Activated CD4-positive, alpha-beta T cell treated with anti-CD3 and anti-CD28 coated beads, Interleukin-2, amount 50 U/mL, for 1 hour (primary cell): Measurements from ENCODE around the gene SH3YL1.
A peak's percentile ranks its signal among the peaks of the same experiment; 100 is the strongest.

Experiments
- DNase-seq: peaks from one replicate; pipeline ENCODE4 v3.0.0-alpha.2; 2020

SH3YL1 gene

DNA sequence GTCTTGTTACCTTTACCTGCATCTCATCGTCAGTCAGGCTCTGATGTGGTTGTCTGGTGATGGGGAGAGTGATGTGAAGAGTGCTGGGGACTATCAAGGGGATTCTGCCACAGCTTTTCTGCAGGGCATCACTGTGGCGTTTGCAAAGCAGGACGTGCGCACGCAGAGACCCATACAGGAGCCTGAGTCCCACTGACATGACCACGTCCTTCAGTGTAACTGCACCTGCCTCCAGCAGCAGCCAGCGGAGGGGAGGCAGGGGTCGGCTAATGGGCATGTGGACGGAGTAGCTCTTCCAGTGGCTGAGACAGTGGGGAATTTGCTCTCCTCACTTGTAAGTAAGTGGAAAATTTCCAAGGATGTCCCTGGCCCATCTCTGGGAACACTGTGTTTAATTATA is 17.5 kb upstream of the SH3YL1 start:
- no peak for DNase-seq

DNA sequence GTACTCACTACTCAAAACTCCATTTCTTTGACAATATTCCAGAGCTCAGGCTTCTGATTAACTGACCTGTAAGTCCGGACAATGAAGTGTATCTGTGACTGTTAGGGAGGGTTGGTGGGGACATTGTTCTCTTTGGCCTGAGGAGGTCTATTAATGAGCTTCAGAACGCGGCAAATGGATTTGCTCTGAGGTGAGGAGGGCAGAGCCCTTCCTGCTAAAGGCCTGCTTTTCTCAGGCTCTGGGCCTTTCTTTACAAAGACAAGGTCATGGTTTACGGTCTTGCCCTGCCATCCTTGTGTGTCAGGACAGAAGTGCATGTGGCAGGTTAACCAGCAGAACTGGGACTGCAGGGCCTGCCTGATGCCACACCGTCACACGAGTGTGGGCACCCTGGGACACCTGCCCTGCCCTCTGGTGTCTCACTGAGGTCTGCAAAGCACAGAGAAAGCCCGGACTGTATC is 16.8 kb upstream of the SH3YL1 start:
- no peak for DNase-seq

DNA sequence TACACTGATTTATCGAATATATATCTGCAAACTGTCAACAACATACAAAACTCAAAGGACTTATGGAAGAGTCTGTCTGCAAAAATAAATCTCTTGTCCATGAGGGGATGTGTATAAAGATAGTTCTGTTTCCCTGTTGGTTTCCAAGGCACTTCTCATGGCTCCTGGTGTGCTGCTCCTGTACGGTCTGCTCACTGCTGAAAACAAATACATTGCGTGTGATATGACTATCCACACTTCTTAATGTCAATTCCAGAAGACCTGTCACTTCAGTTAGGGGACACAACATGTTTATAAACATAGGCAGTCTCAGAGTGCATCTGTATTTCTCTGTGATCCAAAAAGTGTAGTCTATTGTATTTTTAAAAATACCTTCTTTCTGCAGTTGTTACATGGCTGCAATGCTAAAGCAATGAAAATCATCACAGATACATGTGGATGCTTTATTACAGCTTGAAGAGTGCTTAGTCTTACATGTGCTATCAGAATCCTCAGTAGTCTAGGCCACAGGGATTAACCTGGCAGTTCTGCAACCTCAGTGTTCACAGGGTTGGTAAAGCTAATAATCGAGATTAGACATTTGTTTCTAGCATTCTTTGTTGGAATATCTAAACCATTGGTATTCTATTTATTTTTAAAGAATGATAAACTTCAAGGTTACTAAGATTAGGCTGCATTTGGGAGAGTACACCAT is 16.3 kb upstream of the SH3YL1 start:
- no peak for DNase-seq

DNA sequence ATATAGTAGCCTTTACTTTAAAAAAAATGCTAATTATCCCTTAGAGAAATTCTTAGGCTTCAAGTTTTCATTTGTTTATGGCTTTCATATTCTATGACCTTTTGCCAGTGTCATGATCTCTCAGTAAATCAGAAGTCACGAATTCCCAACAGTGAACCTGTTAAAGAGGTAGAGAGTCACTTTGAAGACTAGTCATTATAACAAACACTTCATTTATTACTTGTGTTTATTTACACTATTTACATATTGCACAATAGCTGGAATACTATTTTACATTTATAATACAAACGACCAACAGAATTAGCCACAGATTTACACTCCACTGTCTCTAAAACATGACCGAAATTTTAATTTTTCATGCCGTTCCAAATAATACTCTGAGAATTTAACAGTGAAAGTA is 15.5 kb upstream of the SH3YL1 start:
- DNase-seq: no peak

DNA sequence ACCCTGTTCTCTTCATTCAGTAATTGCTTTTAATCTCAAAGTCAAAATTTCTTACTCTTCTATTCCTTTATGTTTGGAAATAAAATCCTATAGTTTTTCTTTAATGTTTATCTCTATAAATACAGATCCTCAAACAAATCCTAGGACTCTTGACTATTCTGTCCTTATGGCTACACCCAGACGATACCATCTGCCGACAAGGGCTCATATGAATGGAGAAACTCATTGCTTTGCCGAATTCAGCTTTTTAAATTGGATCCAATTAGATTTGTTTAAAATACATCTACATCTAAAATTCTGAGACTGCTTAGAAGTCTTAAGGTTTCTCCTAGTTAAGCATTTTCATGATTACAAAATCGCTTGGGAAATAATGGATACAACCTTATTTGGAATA is 15.1 kb upstream of the SH3YL1 start:
- DNase-seq: no peak

DNA sequence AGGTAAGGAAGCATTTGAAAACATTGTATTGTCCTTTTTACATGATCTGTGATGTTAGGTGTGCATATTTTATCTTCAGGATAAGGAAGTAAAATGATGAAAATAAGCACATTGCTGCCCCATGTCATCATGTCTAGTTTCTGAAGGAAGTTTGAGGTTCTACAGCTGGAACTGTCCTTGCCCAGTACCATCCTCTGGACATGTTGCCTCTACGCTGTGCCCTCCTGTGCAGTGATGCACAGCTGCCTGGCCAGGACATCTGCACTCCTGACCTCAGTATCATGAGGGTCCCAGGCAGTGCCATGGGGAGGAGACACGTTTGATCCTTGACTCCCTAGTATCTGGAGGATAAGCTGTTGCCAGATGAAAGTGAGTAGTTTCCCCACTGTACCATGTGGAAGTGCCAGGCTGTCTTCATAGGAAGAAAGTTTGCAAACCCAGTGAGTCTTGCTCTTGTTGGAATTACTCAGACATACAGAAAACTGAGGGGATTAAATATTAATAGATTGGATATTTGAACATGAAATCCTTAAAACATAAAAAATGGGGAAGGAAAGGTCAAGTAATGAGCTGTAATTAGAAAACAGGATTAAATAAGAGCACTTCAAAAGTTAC is 14.6 kb upstream of the SH3YL1 start:
- DNase-seq: no peak

DNA sequence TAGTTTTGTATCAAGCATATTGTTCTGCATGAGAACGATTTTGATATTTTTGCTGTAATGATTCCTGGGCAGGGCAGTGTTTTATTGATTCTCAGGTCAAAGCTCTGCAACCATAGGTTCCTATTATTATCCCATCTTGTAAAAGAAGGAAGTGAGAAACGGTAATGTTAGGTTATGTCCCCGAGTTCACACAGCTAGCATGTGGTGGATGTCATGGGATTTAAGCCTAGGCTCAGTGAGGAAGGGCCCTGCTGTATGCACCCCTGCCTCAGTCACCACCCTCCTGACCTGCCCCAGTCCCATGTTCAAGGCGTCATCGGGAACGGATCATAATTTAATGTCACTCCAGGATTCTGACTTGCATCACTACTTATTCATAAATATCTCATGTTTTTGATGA is 11.6 kb upstream of the SH3YL1 start:
- DNase-seq: no peak

DNA sequence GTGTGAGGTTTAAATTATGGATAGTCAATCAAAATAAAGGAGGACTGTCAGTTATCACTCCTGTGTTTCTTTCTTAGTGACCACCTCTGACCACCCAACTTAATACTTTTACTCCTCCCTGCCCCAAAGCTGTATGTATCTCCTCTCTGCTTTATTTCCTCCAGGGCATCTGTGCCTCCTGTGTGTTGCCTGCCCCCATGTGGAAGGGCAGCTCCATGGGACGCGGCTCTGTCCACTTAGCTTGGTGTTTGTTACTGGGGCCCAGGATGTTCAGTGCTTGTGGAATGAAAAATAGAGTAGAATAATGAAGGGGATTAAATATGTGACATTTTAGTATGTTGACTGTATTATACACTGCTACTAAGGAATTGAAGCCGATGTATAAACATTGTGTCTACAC is 10.7 kb upstream of the SH3YL1 start:
- DNase-seq: no peak

DNA sequence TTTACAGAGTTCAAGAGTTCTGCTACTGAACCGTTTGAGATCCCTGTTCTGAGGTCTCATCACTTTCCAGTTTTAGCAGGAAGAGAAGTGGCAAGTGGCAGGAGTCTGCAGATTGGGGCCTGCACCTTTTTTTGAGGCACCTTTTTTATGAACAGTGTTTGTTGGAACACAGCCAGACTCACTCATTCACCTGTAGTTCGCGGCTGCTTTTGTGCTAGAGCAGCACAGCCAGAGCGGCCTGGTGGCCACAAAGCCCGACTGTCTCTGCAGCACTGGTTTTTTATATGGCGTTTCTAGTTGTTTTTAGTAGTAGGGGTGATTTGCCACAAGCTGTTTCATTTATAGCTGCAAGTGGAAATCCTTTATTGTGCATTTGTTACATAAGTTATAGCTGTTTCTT is 9.5 kb upstream of the SH3YL1 start:
- no peak for DNase-seq

DNA sequence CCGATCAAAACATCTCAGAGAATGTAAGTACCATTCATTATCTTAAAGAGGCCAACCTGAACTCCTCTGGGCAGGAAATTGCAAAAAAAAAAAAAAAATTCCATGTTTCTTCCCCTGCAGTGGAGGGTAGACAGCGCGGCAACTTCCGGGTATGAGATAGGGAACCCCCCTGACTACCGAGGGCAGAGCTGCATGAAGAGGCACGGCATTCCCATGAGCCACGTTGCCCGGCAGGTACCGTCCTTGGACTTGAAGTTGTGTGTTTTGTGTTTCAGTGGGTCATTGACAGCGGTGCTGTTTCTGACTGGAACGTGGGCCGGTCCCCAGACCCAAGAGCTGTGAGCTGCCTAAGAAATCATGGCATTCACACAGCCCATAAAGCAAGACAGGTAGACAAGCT is 8.1 kb upstream of the SH3YL1 start:
- DNase-seq: no peak

DNA sequence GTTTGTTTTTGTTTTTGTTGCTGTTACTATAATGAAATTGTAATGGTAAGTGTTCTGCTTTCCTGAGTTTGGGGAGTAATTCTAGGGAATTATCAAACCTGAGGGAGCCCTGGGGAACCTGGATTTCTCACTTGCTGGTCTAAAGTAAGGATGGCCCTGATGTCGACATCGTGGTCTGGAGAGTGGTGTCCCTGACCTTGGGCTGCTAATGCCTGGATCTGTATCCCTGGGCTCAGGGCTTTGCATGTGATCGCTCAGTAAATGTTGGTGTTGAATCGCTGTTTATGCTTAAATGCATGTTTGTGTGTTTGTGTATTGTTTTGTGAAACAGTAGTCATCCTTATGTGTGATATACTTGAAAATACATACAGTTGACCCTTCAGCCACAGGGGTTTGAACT is 7.0 kb upstream of the SH3YL1 start:
- DNase-seq: no peak

DNA sequence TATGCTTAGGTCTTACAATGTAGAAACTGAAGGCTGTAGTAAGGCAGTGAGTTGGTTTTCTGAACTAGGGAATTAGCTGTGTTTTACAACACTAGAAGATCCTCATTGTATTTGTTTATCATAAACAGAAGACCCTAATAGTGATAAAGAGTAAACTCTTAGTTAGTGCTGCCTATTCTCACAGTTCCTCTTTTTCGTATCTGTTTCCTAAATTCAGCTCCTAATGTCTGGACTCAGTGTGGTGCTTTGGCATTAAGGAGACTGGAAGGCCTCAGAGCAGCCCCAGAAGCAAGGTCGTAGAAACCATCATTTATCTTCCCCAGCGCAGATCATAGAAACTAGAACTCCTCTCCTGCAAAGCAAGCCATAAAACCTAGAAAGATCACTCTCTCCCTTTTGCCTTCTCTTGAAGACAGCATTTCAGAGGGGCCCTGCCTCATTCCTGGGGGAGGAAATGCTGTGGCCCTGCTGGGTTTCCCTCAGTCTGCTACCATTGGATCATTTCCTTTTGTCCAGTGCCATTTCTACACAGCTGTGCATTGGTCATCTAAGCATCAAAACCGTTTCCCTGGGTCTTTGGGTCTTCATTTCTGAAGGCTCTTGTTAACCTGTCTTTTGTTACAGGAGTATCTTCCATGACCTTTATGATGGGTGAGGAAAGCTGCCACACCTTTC is 5.7 kb upstream of the SH3YL1 start:
- no peak for DNase-seq

DNA sequence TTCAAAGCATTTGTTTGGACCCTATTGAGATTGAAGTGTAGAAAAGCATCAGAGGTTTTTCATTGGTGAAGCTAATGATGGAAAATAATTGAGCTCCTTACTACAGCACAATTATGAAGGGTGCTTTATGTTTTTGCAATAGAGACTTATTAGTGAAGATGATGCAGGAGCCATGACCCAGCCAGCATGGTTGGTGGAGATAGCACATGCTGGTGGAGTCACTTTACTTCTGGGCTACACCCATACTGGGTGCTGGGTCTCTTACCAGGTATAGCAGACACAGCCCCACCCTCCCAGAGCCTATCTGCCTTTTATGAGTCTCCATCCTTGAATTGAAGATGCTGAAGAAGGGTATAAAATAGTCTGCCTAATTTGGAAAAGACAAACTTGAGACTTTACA is 4.5 kb upstream of the SH3YL1 start:
- no peak for DNase-seq

DNA sequence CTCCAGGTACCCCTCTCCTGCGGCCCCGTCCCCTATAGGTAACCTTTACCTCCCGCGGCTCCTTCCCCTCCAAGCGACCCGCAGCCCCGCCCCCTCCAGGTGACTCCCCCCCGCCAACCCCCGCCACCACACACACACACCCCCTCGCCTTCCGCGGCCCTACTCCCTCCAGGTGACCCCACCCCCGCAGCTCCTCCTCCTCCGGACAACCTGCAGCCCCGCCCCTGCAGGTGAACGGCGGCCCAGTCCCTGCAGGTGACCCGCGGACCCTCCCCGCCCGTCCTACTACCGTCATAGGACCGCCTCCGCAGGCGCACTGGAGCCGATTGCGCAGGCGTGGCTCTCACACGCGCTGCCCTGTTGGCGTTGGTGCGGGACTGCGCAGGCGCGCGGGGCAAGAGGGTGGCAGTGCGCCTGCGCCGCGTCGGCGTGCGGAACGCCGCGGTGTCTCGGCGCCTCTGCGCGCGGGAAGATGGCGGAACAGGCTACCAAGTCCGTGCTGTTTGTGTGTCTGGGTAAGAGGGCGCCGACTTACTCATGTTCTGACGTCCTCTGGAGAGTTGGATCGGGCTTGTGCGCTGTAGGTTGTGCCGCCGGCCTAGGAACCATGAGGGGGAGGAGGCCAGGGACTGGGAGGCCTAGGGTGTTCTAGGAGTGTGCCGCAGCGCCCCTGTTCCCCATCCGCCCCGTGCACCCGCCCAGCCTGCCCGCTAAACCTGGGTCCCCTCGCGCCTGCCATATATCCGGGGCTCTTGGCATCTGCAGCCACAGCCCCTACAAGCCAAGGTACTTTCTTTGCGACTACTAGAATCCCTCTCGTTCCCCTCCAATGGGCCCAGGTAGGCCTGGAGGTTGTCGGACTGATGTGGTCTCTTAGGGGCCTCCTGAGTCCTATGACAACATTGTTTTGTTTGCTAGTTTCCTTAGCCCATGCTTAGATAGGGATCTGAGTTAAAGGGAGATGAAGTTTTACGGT is 949 bp upstream of the SH3YL1 start, which contains the start of gene ACP1:
ACP1 (plus strand) TSS at position 455 of the 976 bp plus-strand sequence; CDS start at position 473, 18 bp downstream.
- DNase-seq: peak; percentile 93

DNA sequence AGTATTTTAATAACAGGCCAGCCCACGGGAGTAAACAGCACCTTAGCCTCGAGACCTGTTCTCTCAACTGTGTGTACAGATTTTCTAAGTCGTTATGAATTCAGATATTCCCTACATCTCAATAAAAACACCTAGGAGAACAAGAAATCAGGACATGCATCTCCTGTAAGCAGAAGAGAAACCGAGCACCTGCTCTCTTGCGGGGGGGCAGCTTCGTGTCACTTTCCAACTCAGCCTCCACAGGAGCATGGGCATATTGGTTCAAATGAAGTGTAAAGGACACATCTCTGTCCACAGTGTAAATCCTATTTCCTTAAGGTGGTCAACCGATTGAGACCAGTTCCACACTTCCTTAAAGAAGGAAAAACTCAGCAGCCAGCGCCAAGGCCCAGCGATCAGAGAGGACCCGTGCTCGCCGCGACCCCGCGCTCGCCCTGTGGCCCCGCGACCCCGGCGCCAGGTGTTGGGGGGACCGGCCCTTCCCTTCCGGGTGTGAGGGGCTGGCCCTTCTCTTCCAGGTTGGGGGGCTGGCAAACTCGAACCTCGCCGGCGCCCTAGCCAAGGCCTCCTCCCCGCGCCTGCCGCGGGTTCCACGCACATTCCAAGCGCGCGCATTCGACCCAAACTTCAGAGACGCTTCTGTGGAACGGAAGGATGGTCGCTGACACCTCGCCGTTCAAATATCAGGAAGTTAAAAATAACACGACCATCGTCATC is 652 bp downstream of the SH3YL1 start:
- DNase-seq: no peak

DNA sequence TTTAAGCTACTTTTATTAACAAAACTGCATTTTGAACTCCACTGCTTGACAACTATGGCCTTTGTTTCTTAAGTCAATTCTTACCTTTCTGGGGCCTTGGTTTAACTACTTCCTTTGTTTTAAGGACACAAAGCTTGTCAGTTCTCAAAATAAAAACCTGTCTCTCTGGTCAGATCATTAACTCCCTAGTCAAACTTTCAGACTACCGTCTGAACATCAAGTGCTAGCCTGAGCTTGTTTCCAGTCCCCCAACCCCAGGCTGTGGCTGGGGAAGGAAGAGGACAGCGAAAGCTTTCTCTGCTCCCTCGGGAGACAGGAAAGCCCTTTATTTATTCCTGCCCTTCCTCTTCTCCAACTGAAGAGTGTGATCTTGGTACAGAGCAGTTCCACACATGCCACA is 1.7 kb downstream of the SH3YL1 start:
- DNase-seq: no peak

DNA sequence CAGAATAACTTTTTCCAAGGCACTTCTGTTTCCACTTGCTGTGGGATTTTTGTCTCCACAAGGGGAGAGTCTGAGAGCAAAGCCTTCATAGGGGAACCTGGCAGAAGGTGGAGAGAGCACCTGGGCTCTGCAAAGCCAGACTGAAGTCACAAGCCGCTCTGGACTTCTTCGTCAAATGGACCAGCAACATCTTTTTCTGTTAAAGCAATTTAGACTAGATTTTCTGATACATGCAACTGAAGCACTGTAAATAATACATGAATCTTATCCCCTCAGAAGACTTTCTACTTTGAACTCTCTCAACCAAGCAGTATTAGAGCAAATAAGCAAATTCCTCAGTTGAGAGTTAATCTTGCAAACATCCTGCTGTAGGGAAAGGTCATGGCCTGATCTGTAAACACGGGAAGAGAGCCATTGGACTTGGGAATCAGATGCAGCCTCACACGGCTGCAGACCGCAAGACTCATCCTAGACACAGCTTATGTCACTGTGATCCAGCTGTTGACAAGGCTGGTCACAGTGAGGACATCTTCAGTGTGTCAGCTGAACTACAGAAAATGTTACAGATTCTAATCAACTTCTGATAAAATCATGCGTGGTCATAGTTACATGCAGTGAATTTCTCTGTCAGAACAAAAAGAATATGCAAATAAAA is 3.2 kb downstream of the SH3YL1 start:
- no peak for DNase-seq

DNA sequence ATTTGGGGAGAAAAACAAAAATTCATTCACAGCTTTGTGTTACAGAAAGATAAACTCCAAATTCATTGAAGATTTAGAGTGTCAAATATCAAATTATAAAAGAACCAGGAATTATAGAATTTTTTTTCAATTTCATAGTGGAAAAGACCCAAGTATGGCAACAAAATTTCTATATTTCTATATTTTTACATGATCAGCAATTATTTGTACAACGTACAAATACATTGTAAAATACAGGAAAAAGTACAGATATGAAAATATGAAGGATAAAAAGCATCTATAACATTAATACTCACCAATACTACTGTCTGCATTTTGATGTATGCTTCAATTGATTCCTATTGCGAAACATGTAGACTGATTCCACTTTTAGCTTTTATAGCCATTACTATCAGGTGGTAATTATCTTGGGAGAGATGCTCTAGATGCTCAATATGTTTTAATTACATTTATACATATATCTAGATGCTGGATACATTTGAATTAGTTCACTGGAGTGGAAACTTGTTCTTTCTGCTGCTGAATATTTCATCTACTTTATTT is 4.0 kb downstream of the SH3YL1 start:
- no peak for DNase-seq

DNA sequence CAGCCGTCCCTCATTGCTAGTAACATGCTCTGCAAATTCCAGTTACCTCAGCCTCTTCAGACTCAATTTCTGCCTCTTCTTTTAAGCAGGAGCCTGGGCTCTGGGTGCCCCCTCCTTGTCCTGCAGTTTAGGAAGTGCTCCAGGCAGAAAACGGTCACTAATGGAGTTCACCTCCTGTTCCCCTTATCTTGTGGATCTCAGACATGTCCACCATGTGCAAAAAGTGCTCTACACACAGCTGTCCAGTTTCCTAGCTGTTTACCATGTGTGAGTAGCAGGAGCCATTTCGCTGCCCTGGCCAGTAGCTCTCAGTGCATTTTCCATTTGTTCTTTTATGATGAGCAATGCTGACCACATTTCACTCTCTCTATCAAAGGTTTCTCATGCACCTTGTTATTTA is 4.9 kb downstream of the SH3YL1 start:
- no peak for DNase-seq

DNA sequence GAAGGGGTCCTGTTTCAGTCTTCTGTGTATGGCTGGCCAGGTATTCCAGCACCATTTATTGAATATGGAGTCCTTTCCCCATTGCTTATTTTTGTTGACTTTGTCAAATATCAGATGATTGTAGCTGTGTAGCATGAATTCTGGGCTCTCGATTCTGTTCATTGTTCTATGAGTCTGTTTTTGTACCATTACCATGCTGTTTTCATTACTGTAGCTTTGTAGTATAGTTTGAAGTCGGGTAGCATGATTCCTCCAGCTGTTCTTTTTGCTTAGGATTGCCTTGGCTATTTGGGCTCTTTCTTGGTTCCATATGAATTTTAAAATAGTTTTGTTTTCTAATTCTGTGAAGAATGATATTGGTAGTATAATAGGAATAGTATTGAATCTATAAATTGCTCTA is 6.0 kb downstream of the SH3YL1 start:
- no peak for DNase-seq

DNA sequence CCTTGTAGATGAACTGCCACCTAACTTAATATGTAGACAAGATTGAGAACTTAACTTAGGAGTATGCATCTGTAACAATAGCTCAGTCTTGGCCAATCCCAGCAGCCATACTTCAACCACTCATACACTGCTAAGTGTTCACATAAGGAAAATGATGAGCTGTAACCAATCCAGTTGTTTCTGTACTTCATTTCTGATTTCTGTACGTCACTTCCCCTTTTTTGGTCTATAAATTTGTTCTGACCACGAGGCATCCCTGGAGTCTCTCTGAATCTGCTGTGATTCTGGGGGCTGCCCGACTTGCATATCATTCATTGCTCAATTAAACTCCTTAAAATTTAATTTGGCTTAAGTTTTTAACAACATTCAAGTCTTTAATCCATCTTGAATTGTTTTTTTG is 6.4 kb downstream of the SH3YL1 start:
- DNase-seq: no peak

DNA sequence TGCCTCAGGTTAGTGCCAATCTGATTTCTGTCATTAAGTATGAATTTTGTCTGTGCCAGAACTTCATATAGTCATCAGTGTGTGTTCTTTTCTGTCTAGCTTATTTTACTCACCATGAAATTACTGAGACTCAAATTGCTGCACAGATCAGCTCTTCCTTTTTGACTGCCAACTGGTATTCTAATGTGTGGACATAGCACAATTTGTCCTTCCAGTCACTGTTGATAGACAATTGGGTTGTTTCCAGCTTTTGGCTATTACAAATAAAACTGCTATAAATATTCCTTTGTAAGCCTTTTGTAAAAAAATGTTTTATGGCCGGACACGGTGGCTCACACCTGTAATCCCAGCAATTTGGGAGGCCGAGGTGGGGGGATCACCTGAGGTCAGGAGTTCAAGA is 7.7 kb downstream of the SH3YL1 start:
- no peak for DNase-seq
